Cortex of kidney (tissue), 1 donor: ENCODE measurements around the gene ANO6.
"Not testable (repeated sequence)": the region's sequence is repeated elsewhere in the genome, so short reads cannot be mapped to it uniquely, and the experiment has no call there.

Experiments
- DNase-seq: peaks from one replicate; lab custom pipeline; 2025; lab: John Stamatoyannopoulos, UW

Gene ANO6

DNA sequence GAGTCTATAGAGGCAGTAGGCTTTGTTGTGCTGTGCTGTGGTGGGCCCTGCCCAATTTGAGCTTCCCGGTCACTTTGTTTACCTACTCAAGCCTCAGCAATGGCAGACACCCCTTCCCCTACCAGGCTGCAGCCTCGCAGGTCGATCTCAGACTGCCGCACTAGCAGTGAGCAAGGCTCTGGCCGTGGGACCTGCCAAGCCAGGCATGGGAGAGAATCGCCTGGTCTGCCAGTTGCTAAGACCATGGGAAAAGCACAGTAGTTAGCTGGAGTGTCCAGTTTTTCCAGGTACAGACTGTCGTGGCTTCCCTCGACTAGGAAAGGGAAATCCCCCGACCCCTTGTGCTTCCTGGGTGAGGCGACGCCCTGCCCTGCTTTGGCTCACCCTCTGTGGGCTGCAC lies 26.3 kb downstream of the ANO6 start:
- DNase-seq, result no peak

DNA sequence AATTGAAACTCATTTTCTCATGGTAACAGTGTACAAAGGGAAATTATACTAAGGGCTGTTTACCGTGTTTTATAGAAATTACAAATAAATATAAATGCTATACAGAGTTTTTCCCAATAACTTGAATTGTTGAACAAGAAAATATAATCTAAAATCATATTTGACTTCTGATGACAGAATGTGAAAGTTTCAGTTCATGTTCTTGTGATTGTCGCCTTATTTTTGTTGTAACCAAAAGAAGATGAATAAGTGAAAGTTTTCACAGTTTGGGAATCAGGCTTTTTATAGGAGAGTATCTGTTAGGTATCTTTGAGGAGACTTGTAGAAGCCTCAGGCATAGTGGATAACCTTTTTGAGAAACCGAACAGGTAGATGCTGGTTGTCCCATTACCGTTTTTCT lies 28.1 kb downstream of the ANO6 start:
- DNase-seq, result no peak

DNA sequence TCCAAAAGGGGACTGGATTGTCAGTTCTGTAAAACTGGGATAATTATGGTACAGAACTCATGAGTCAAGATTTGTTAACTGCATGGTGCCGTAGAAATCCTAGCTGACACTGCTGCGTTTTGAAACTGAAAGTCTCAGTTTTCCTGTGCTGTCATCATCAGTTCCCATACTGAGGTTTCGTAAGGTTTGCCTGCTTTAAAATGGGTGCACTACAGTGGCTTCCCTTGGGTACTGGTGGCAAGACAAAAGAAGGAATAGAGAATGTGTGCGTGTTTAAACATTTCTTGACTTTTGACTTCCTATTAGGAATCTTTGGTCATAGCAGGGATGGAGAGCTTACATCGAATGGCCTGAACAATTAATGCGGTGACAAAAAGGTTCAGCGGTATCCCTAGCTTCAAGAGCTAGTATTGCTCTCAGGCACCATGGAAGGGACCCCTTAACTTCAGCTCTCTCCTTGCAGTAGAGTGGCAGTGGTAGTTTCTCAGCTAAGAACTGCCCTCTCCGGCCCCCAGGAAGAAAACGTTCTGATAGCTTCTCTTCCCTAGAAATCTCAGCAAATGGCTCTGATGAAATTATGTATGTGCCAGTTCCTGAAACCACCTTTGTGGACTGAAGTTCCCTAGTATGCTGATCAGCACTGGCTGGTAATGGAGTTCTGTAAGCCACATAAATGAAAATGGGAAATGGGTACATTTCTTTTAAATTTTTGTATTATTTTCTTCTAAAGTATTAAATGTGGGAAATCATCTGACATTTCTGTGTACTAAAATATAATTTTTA lies 28.9 kb downstream of the ANO6 start:
- no peak for DNase-seq

DNA sequence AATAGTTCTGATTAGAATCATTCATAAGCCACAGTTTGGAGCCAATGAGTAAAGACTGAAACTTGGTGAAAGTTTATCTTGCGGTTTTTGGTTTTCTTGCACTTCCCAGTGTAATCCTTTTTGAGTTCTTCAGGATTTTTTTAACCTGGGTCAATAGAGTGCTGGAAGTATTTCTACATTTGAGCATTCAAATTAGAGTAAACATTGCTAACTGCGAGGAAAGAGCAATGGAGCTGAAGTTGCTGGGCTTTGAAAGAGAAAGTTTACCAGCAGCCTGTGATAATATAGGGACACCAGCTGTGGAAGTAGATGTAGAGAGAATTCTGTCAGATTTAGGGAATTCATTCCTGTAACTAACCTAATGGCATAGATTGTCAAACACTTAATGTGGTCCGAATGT lies 30.3 kb downstream of the ANO6 start:
- DNase-seq, result no peak

DNA sequence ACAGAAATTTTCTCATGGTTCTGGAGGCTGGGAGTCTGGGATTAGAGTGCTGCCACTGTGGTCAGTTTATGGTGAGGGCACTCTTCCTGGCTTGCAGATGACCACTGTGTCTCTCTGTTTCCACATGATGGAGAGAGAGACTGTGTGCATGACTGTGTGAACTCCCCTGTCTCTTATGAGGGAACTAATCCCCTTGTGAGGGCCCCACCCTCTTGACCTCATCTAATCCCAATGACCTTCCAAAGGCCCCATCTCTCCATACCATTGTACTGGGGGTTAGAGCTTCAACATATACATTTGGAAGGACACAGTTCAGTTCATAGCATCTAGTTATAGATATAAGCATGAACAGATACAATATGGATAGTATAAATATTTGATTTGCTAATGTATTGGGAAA lies 31.7 kb downstream of the ANO6 start:
- DNase-seq, result no peak

DNA sequence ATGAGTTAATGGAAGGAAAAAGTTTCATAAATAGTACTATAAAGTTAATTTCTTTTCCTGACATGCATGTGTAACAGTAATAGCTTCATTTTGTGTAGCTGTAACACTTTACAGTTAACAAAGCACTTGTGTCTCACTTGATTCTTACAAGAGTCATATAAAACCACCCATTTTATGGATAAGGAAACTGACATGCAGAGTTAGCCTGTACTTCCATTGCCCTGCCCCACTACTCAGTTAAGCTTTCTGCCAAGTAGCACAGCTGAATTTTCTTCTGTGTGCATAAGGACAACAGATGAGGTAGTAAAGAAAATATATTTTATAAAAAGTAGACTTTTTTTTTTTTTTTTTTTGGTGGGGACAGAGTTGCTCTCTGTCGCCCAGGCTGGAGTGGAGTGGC lies 32.2 kb downstream of the ANO6 start:
- DNase-seq, result no peak

DNA sequence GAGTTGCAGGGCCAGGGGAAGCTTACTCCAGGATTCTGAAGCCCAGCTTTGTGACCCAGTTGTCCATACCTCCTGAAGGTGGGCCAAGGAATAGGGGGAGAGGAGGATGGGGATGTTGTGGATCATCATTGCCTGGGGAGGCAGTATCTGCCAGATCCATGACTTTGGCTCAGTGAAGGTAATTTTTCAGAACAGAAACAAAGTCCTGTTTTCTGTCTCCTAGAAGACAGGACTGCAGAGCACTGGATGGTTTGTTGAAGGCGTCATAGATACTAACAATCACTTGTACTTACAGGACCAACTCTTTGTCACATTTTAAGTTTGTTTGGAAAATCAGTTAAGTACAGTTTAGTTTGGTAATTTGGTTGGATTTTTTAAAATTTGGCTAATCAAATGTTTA lies 38.4 kb downstream of the ANO6 start:
- DNase-seq, result no peak

DNA sequence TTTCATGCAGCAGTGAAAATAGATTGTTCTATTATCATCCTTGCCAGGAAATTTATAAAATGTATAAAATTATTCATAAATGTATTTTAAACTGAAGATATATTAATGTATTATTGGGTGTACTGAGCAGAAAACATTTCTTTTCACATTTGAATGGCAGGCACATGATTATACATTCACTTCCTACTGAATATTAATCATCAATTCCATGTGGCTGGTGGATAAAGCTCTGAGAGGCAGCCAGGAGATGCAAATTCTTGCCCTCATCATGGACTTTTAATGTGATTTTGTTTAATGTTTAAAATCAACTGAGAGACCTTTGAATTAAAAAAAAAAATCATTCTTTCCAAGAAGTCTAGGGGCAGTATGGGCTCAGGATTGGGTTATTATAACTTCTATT lies 40.8 kb downstream of the ANO6 start:
- DNase-seq, result no peak

DNA sequence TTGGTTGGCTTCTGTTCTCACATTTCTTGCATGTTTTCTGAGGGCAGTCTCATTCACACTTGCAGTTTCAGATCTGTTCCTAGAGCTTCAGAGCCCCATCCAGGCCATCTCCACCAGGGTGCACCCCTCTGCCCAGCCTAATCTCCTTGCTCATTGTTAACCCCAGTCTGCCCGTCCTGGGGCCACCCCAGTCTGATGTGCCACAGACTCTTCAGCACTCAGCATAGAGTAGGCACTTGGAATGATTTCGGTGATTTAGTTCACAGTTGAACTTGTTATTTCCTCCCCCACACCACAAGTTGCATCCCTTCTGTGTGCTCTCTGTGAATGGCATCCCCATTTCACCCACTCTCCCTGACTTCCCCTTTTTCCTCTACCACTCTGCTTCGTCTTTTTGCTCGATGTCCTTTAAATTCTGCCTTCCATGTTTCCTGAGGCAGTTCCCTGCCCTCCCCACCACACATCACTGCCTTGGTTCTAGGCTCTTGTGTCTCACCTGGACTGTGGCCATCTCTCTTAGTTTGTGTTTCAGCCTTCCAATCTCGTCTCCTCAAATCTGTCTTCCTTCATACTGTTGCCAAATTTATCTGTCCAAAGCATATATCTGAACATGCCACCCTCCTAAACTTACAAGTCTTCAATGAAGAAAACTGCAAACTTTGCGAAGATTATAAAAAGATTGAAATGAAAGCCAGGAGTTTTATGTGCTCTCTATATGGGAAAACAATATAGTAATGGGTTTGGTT lies 41.5 kb downstream of the ANO6 start:
- DNase-seq, result no peak

DNA sequence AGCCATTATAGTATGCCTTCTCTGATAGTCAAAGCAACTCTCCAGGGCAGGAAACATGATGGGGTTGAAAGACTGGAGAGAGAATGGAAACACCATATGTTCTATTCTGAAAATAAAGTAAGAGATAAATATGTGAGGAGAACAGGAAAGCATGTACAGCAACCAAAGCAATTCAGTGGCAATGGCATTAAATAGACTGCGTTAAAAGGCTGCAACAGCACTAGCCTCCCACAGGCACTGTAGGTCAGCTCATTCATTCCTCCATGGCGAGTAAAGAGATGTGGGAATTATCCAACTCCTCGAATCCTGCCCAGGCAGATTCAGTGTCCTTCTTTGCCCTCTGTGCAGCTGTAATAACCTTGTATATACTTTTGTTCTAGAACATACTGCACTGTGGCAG lies 43.8 kb downstream of the ANO6 start:
- no peak for DNase-seq

DNA sequence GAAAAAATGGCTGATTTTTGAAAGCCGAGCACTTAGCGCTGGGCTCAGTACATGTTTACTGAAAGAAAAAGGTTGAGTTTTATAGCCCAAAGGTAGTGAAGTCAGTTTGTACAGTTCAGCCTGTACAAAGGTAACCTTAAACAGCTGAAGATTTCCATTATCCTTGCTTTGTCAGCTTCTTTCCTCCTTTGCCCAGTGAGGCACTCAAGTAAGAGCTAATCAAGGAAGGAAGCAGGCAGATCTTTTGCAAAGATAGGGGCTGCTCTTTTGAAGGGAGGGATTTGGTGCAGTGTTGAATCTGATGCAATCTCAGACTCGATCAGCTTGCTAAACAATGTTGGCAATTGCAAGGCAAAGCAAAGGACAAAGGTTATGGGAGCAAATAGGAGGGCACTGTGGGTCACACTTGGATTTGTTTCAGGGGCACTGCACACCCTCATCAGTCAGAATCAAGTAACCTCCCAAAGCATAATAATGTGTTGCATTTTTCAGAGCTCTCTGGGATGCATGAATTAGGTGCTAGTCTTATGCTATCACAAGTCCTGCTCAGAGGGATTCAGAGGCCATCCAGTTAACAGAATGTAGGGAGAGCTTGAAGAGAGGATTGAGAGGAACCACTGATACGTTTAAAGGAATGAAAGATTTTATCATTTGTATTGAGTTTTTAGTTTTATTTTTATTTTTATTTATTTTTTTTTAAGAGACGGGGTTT lies 44.4 kb downstream of the ANO6 start:
- DNase-seq, result no peak

DNA sequence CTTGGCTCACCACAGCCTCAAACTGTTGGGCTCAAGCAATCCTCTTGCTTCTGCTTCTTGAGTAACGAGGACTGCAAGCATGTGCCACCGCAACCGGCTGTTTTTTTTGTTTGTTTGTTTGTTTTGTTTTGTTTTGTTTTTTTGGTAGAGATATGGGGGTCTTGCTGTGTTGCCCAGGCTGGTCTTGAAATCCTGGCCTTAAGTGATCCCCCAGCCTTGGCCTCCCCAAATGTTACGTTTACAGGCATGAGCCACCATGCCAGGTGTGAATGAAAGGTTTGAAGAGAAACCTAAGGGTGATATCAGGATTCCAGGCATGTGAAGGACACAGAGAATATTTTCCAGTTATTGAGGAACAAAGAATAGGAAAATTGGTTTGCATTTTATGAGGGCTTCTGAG lies 45.0 kb downstream of the ANO6 start:
- DNase-seq, result no peak

DNA sequence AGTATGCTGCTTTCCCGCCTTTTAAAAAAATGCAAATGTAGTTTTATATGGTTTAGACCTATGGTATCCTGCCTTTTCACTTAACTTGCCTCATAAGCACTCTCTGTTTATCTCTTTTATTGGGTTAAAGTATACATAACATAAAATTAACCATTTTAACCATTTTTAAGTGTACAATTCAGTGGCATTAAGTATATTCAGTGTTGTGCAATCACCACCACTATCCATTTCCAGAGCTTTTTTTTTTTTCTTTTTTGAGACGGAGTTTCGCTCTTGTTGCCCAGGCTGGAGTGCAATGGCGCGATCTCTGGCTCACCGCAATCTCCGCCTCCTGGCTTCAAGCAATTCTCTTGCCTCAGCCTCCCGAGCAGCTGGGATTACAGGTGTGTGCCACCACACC lies 46.3 kb downstream of the ANO6 start:
- DNase-seq, result not testable (repeated sequence)

DNA sequence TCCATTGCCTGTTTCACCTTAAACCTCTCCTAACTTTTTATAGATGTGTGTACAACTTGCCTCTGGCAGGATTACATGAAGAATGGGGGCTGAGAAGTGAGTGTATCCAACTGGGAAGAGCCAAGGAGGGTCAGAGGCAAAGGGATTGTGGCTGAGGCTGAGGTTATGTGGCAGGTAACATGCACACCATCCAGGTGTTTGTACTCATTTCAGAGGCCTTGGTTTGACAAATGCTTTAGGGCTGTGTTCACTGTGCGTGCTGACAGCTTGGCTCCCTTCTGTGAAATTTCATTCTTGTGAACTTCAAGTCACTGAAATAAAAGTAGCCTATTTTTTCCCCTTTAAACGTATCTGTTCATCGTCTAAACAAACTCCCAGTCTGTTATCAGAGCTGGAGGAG lies 47.7 kb downstream of the ANO6 start:
- DNase-seq, result no peak

DNA sequence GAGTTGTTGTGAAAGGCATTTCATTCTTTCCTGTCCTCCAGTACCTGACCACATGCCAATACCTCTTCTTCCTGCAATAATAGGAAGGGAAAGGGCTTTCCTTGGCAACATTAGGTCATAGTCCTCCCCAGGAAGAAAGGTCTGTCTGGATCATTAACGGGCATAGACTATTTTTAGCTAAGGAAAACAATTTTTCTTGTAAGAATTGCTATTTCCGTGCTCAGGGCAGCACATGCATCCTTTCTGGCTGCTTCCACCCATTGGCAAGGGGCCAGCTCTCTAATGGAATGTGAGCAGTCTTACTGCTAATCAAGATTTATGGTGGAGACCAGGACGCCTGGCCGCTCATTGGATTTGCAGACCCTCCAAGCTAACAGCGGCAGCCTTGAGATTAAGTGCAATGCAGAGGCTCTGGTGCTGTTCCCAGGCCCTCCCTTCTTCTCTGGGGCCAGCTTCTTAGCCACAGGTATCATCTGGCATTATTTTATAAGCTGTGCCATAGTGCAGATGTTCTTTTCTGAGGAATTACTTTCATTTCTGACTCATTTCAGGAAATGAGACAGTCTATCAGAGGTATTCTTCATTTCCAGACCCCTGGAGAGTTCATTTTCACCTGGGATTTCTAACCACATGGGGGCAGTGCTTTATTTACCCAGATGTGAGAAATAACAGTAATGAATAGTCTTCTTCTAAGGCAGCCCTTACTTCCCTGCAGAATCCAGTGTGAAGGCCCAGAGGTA lies 52.9 kb downstream of the ANO6 start:
- no peak for DNase-seq

DNA sequence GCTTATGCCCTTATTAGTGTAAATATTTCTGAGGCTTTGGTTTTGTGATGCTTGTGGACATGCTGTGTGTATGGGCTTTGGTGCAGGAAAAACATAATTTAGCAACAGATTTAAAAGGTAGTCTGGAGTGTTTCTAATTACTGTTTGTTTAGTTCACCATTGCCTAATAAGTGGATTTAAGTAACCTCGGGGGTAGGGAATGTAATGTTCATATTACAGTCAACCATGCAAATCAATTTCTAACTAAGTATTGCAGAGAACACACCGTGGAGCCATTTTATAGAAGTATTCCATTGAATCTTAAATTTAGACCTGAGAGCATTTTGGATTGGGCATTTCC lies 53.5 kb downstream of the ANO6 start:
- DNase-seq, result no peak

DNA sequence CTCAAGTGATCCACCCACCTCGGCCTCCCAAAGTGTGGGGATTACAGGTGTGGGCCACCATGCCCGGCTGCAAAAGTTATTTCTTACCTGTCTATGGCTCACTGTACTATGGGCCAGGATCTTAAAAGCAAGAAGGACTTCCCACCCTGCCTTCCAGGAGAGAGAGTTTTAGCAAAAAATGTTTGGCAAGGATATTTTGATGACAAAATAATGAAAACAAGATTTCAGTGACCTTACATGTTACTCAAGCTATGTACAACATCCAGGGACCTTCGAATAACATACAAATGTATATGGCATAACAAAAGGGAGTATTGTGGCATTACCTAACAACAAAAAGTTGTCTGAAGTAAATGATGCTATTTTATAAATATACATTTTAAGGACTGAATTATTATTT lies 55.1 kb downstream of the ANO6 start:
- no peak for DNase-seq

DNA sequence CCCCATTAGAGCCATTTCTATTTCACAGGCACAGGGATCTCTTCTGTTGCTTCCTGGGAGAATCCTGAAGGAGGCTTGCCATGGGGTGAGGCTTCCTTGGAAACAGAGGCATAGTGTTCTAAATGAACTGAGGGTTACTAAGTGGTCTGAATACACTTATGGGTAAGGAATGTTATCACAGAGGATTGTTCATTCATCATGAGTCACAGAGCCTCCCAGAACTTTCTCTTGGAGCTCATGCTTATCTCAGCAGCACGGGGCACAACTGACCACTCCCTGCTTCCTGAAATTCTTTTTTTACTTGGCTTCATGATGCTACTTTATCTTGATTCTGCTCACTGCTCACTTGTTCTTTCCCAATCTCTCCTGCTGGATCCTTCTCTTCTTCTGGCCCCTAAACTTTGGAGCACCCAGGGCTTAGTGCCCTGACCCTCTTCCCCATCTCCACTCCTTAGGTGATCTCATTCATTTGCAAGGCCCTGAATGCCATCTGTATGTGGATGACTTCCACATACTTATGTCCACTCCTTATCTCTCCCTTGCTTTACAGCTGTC lies 57.9 kb downstream of the ANO6 start:
- no peak for DNase-seq

DNA sequence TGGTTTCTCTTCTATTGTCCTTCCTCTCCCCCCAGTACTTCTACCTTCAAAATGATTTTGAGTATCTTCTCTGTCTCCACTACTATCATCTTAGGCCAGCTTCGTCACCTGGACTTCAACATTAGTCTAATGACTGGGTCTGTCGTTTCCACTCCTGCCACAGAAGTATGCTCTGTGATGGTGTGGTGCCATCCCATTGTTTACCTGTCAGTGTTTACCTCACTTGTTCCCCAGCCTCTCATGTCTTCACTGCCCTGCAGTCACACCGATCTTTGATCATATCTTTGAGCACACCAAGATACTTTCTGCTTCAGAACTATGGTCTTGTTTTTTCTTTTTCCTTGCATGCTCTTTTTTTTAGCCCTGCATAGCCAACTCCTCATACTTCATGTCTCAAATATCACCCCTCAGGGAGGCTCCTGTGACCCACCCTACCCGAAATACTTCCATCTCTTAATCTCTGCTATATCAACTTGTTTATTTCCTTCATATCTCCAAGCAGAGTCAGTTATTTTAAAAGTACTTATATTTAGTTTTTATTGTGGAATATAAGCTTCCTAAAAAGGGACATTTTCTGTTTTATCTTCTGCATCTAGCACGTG lies 60.4 kb downstream of the ANO6 start:
- DNase-seq, result no peak

DNA sequence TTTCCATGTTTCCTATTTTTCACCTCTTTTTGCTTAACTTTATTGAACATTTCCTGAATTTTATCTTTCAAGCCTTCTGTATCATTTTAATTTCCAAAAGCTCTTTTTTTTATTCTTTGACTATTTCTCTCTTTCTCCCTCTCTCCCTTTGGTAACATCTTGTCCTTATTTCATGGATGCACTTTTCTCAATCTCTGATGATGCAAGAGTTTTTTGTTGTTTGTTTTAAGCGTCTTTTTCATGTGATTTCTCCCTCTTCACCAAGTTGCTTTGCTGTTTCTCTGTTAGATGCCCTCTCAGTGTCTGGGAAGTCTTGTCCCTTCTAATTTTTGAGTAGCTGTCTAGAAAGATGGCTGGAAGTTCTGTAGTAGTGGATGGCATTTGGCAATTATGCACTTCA lies 62.6 kb downstream of the ANO6 start:
- DNase-seq, result no peak

DNA sequence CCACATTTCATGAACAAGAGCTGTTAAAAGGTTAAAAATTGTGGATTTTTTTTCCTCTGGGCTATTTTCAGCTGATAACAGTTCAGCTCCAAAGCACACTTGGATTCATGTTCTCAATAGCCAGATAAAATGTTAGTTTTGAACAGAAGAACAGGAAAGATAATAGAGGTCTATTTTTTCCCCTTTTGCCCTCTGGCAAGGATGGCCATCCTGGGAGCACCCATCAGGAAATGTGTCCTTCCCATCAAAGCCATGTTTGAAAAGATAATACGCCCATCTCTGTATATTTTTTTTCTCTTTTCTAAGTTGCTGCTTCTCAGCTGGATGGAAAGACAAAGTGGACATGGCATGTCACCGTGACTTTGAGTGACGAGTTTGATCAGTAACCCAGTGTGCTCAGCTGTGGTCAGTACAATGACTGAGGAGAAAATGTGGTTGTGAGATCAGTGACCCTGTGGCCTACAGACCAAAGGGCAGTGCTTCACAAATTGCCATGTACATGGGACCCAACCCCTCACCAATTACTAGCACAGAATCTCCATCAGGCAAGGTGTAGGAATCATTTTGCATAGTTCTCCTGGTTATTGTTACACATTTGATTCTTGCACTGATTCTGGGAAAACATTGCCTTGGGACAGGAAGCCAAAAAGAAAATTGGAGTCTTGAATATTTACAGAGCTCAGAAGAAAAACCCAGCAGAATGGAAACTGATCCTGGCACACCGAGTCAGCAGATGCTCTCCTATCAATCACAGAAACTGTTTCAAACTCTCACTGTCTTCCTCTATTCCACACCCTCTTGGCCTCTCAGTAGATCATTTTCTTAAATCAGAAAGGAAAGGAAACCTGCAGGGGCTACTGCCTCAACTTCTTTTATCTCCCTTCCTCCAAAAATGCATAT lies 64.3 kb downstream of the ANO6 start:
- DNase-seq, result no peak
